ENCODE data around the gene LGMN. TPM values are rescaled to one million over a fixed set of nuclear protein-coding genes. Genes with fewer than 3 reads are reported as not detected.
A peak's percentile ranks its signal among the peaks of the same experiment; 100 is the strongest.

LGMN gene
- polyA plus RNA-seq, 3 donors = 1.7 to 3.3 (median 2.9) TPM

DNA sequence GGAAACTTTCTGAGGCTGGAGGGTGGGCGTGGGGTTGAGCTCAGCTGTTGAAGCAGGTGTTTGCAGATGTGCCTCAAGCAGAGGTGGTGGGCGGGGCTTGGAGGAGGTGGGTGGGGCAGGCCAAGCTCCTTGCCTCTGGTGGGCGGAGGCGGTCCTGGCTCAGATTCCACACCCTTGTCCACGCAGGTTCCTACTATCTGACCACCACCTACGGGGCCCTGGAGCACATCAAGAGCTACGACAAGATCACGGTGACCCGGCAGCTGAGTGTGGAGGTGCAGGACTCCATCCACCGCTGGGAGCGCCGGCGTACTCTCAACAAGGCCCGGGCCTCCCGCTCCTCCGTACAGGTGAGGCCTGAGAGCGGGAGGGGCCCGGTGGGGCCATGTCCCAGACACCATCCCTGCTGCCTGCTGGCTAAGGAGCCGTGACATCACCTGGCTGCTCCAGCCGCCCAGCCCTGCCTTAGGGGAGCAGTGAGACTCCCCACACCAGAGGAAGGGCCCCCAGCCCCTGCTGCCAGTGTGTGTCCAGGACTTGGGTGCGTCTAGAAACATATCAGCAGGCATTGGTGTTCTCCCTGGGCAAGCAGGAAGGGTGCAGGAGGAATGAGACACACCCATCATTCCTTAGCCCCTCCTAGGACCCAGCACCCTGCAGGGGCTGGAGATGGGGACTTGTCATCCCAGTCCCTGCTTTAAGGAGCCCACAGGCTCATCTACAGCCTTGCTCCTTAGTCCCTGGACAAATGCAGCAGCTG lies 63.4 kb downstream of the LGMN start:
- Mint-ChIP-seq H3K27ac (peak overlapping the region in 1 of 7 donors; percentile 19), H3K4me3 (no peak overlapping the region), H3K9me3 (peaks cover 3 to 8% (median 5%) of the 10 kb centered on the region in 7 donors), H3K36me3 (peaks cover 69 to 92% of the 10 kb centered on the region in 2 donors), H3K4me1 (peaks cover 6% of the 10 kb centered on the region), H3K27me3 (ENCODE audit: low read depth in 3 of 3) (peaks cover 0 to 4% (median 0%) of the 10 kb centered on the region in 3 donors)
- H3K4me2 ChIP-seq (replicated peaks; ENCODE audit: extremely low read depth, low read length, poor library complexity, severe bottlenecking) = no peak overlapping the region
- DNase-seq = no peak
- TF ChIP-seq, protein P1, sequence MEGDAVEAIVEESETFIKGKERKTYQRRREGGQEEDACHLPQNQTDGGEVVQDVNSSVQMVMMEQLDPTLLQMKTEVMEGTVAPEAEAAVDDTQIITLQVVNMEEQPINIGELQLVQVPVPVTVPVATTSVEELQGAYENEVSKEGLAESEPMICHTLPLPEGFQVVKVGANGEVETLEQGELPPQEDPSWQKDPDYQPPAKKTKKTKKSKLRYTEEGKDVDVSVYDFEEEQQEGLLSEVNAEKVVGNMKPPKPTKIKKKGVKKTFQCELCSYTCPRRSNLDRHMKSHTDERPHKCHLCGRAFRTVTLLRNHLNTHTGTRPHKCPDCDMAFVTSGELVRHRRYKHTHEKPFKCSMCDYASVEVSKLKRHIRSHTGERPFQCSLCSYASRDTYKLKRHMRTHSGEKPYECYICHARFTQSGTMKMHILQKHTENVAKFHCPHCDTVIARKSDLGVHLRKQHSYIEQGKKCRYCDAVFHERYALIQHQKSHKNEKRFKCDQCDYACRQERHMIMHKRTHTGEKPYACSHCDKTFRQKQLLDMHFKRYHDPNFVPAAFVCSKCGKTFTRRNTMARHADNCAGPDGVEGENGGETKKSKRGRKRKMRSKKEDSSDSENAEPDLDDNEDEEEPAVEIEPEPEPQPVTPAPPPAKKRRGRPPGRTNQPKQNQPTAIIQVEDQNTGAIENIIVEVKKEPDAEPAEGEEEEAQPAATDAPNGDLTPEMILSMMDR (IDR thresholded peaks at IDR 0.05) = no peak
- intact Hi-C loops (cut with micrococcal nuclease) = loop anchor here in 1 of 2 donors (10.0 kb wide), 1 partner anchor 550 kb away; no protein-coding TSS in a partner anchor
- WGBS (ENCODE audit: insufficient coverage) = 98% methylated on average over 14 of the region's 21 CpGs
- H3K79me2 ChIP-seq (ENCODE audit: insufficient read depth, low read length) = peaks cover 57% of the 10 kb centered on the region
- H2AFZ ChIP-seq (ENCODE audit: insufficient read depth, low read depth, low read length, poor library complexity, severe bottlenecking) = no peak overlapping the region
- no peak overlapping the region for H3K4me3 ChIP-seq (replicated peaks in 1 of 3; ENCODE audit: low read depth in 2 of 3, low read length in 3 of 3)
- no peak overlapping the region for H3K9ac ChIP-seq (ENCODE audit: insufficient read depth, low read length, poor library complexity, severe bottlenecking)
- peak overlapping the region in 1 of 2 donors; percentile 8 for H3K27ac ChIP-seq (ENCODE audit: low read depth in 1 of 2, low read length in 2 of 2)
- peaks cover 0 to 3% of the 10 kb centered on the region in 2 donors for H3K9me3 ChIP-seq (replicated peaks in 1 of 2; ENCODE audit: control insufficient read depth in 1 of 2, insufficient read depth in 1 of 2, low read length in 2 of 2)
- H3K36me3 ChIP-seq (replicated peaks in 1 of 2; ENCODE audit: control insufficient read depth in 1 of 2, insufficient read depth in 2 of 2, low read length in 2 of 2) = peaks cover 84 to 100% of the 10 kb centered on the region in 2 donors
- no peaks in the 10 kb centered on the region for H3K27me3 ChIP-seq (ENCODE audit: control insufficient read depth in 2 of 2, insufficient read depth in 2 of 2, low read length in 2 of 2)
- H4K20me1 ChIP-seq (ENCODE audit: insufficient read depth, low read length) = peaks cover 100% of the 10 kb centered on the region
- peaks cover 10 to 11% of the 10 kb centered on the region in 2 donors for H3K4me1 ChIP-seq (ENCODE audit: control insufficient read depth in 1 of 2, insufficient read depth in 2 of 2, low read length in 2 of 2)

- H2AFZ ChIP-seq (ENCODE audit: insufficient read depth, low read depth, low read length, poor library complexity, severe bottlenecking) = no peak overlapping the region
- 84% methylated on average over 6 of the region's 8 CpGs for WGBS (ENCODE audit: insufficient coverage)
- H3K4me1 ChIP-seq (ENCODE audit: control insufficient read depth in 1 of 2, insufficient read depth in 2 of 2, low read length in 2 of 2) = peaks cover 10 to 11% of the 10 kb centered on the region in 2 donors
- Mint-ChIP-seq H3K36me3 (peaks cover 76 to 92% of the 10 kb centered on the region in 2 donors), H3K27ac (peak overlapping the region in 2 of 7 donors; percentile 26 to 33), H3K4me1 (peaks cover 6% of the 10 kb centered on the region), H3K4me3 (no peak overlapping the region), H3K27me3 (ENCODE audit: low read depth in 3 of 3) (peaks cover 0 to 4% (median 0%) of the 10 kb centered on the region in 3 donors), H3K9me3 (peaks cover 6 to 14% (median 9%) of the 10 kb centered on the region in 7 donors)
- intact Hi-C loops (cut with micrococcal nuclease) = loop anchor here in 1 of 2 donors (10.0 kb wide), 1 partner anchor 548 kb away; no protein-coding TSS in a partner anchor
- peaks cover 75% of the 10 kb centered on the region for H3K79me2 ChIP-seq (ENCODE audit: insufficient read depth, low read length)
- no peak overlapping the region for H3K9ac ChIP-seq (ENCODE audit: insufficient read depth, low read length, poor library complexity, severe bottlenecking)
- no peak overlapping the region for H3K27ac ChIP-seq (ENCODE audit: low read depth in 1 of 2, low read length in 2 of 2)
- H3K4me3 ChIP-seq (replicated peaks in 1 of 3; ENCODE audit: low read depth in 2 of 3, low read length in 3 of 3) = no peak overlapping the region
- no peak overlapping the region for H3K4me2 ChIP-seq (replicated peaks; ENCODE audit: extremely low read depth, low read length, poor library complexity, severe bottlenecking)
- H4K20me1 ChIP-seq (ENCODE audit: insufficient read depth, low read length) = peaks cover 100% of the 10 kb centered on the region
- peaks cover 0 to 4% of the 10 kb centered on the region in 2 donors for H3K9me3 ChIP-seq (replicated peaks in 1 of 2; ENCODE audit: control insufficient read depth in 1 of 2, insufficient read depth in 1 of 2, low read length in 2 of 2)
- peaks cover 87 to 100% of the 10 kb centered on the region in 2 donors for H3K36me3 ChIP-seq (replicated peaks in 1 of 2; ENCODE audit: control insufficient read depth in 1 of 2, insufficient read depth in 2 of 2, low read length in 2 of 2)
- TF ChIP-seq, protein P1 (IDR thresholded peaks at IDR 0.05) = no peak
- H3K27me3 ChIP-seq (ENCODE audit: control insufficient read depth in 2 of 2, insufficient read depth in 2 of 2, low read length in 2 of 2) = no peaks in the 10 kb centered on the region
- no peak for DNase-seq
Observed at GRCh38 chr14:92683041-92683440, 65.4 kb downstream of the LGMN start.
